Activated T-cell treated with anti-CD3 and anti-CD28 coated beads for 1 hour (primary cell): ENCODE results near the gene TTC24.

ENCODE experiments used
- DNase-seq: peaks from one replicate; pipeline ENCODE4 v3.0.0-alpha.2; 2020; ENCODE audit warnings: low read depth

TTC24 gene

GRCh38 chr1:156554971-156555370 is 24.6 kb upstream of the TTC24 start:
- DNase-seq, result no peak

- no peak for DNase-seq
Measured at GRCh38 chr1:156555715-156556114, 23.8 kb upstream of the TTC24 start.

GRCh38 chr1:156556354-156556753 is 23.2 kb upstream of the TTC24 start:
- no peak for DNase-seq

- DNase-seq, result no peak
Measured at GRCh38 chr1:156559086-156559796, 20.3 kb upstream of the TTC24 start.

GRCh38 chr1:156559797-156560385 is 19.6 kb upstream of the TTC24 start:
- no peak for DNase-seq

- DNase-seq, result no peak
Measured at GRCh38 chr1:156560585-156561163, 18.8 kb upstream of the TTC24 start.

GRCh38 chr1:156565519-156565918 is 14.0 kb upstream of the TTC24 start:
- no peak for DNase-seq

- no peak for DNase-seq
Measured at GRCh38 chr1:156566436-156566835, 13.1 kb upstream of the TTC24 start.

GRCh38 chr1:156571261-156571852 is 8.2 kb upstream of the TTC24 start:
- DNase-seq, result no peak

- DNase-seq, result peak; percentile 46
Measured at GRCh38 chr1:156571919-156572662, 7.4 kb upstream of the TTC24 start, which contains the start of gene IQGAP3. Gene IQGAP3, minus strand, starts transcription at chr1:156572565. Its CDS starts 36 bp downstream, at chr1:156572529.

GRCh38 chr1:156572663-156573018 is 6.9 kb upstream of the TTC24 start:
- DNase-seq, result no peak

- DNase-seq, result no peak
Measured at GRCh38 chr1:156574039-156574633, 5.4 kb upstream of the TTC24 start.

GRCh38 chr1:156577550-156577949 is 2.0 kb upstream of the TTC24 start:
- no peak for DNase-seq

- no peak for DNase-seq
Measured at GRCh38 chr1:156578055-156578454, 1.5 kb upstream of the TTC24 start.

- DNase-seq, result peak; percentile 18
Measured at GRCh38 chr1:156581661-156582387, 2.3 kb downstream of the TTC24 start.

GRCh38 chr1:156582388-156583017 is 3.0 kb downstream of the TTC24 start:
- DNase-seq, result no peak

- peak; percentile 64 for DNase-seq
Measured at GRCh38 chr1:156583821-156584622, 4.5 kb downstream of the TTC24 start.

- DNase-seq, result no peak
Measured at GRCh38 chr1:156584813-156585212, 5.3 kb downstream of the TTC24 start.

GRCh38 chr1:156586323-156586722 is 6.8 kb downstream of the TTC24 start:
- DNase-seq, result no peak

GRCh38 chr1:156586892-156587477 is 7.5 kb downstream of the TTC24 start:
- no peak for DNase-seq
